H1 (cell line): ENCODE data around the gene TOMM7. TPM values are rescaled to one million over a fixed set of nuclear protein-coding genes. Genes with fewer than 3 reads are reported as not detected.

Source experiments
- CTCF ChIA-PET: fragments of 300-600 bp; sonication (Branson Sonifier 250); formaldehyde crosslinking; loops from one replicate; lab custom pipeline; 2021; ENCODE audit not compliant: partially characterized antibody; lab: Charles Lee
- POLR2A ChIA-PET: fragments of 300-600 bp; sonication (Branson Sonifier 250); formaldehyde crosslinking; loops from one replicate; lab custom pipeline; 2021; ENCODE audit warnings: inconsistent platforms; ENCODE audit not compliant: partially characterized antibody; lab: Charles Lee
- DNase-seq, 2 experiments: peaks; one replicate each; pipeline versions ENCODE4 v3.0.0 to v3.0.0-alpha.2; 2010 to 2022; ENCODE audit warnings: low spot score in 2 of 2, low read depth in 1 of 2, mixed read lengths in 1 of 2
- FAIRE-seq: peaks from 2 replicates; lab custom pipeline; 2011; peaks lifted over from hg19 to GRCh38; lab: Jason Lieb, UNC
- H2AFZ ChIP-seq: 2 replicates; pipeline ENCODE4 v1.8.1; 2012; ENCODE audit warnings: low read length, inconsistent platforms
- H2AK5ac ChIP-seq: 2 replicates; pipeline ENCODE4 v1.6.1; 2013; ENCODE audit warnings: low read depth, low read length
- H2BK120ac ChIP-seq: replicated peaks from 2 replicates; pipeline ENCODE3; 2013; ENCODE audit warnings: low read depth, low read length, inconsistent platforms
- H2BK12ac ChIP-seq: 2 replicates; pipeline ENCODE4 v1.6.1; 2013; ENCODE audit warnings: low read depth, low read length
- H2BK15ac ChIP-seq: 2 replicates; pipeline ENCODE4 v1.6.1; 2013; ENCODE audit warnings: low read length
- H2BK20ac ChIP-seq: 2 replicates; pipeline ENCODE4 v1.6.1; 2013; ENCODE audit warnings: low read length
- H2BK5ac ChIP-seq: 2 replicates; pipeline ENCODE4 v1.6.1; 2013; ENCODE audit warnings: low read depth, low read length
- H3K14ac ChIP-seq: 2 replicates; pipeline ENCODE4 v1.6.1; 2013; ENCODE audit warnings: inconsistent platforms; ENCODE audit not compliant: insufficient read length
- H3K18ac ChIP-seq: 2 replicates; pipeline ENCODE4 v1.6.1; 2013; ENCODE audit warnings: low read length; ENCODE audit errors: extremely low read depth
- H3K23ac ChIP-seq: 2 replicates; pipeline ENCODE4 v1.6.1; 2013; ENCODE audit warnings: inconsistent platforms; ENCODE audit not compliant: insufficient read length
- H3K23me2 ChIP-seq: 2 replicates; pipeline ENCODE4 v1.6.1; 2013; ENCODE audit warnings: low read depth, low read length
- H3K27ac ChIP-seq: 2 replicates; pipeline ENCODE4 v1.6.1; 2011; ENCODE audit warnings: low read depth, low read length, inconsistent platforms
- H3K27me3 ChIP-seq, 4 experiments: replicated peaks in 1 of 4; 1 replicate in 1 of 4; 2 replicates in 3 of 4; pipeline versions ENCODE4 v1.6.1 to v1.8.1; 2011 to 2013; ENCODE audit warnings: low read length in 3 of 4, mild to moderate bottlenecking in 3 of 4, inconsistent platforms in 2 of 4, mixed read lengths in 2 of 4, moderate library complexity in 1 of 4; ENCODE audit not compliant: control insufficient read depth in 3 of 4, insufficient read depth in 3 of 4; ENCODE audit errors: extremely low read depth in 1 of 4
- H3K36me3 ChIP-seq, 4 experiments: 2 replicates each; pipeline versions ENCODE4 v1.6.1 to v1.8.1; 2011 to 2013; ENCODE audit warnings: mild to moderate bottlenecking in 4 of 4, low read length in 3 of 4, moderate library complexity in 2 of 4, control low read depth in 1 of 4, inconsistent platforms in 1 of 4; ENCODE audit not compliant: insufficient read depth in 4 of 4, control insufficient read depth in 2 of 4
- H3K4ac ChIP-seq: replicated peaks from 2 replicates; pipeline ENCODE3; 2013; ENCODE audit warnings: low read length, low read depth, mixed read lengths, inconsistent platforms; ENCODE audit not compliant: insufficient read length
- H3K4me1 ChIP-seq, 4 experiments: replicated peaks in 1 of 4; 1 replicate in 1 of 4; 2 replicates in 3 of 4; pipeline versions ENCODE4 v1.6.1 to v1.8.1; 2011 to 2013; ENCODE audit warnings: low read length in 3 of 4, inconsistent platforms in 2 of 4, mixed read lengths in 1 of 4; ENCODE audit not compliant: insufficient read depth in 4 of 4, control insufficient read depth in 3 of 4
- H3K4me2 ChIP-seq, 2 experiments: 2 replicates each; pipeline versions ENCODE4 v1.6.1 to v1.8.1; 2011 to 2013; ENCODE audit warnings: low read depth in 2 of 2, low read length in 2 of 2, control low read depth in 1 of 2, inconsistent platforms in 1 of 2, mild to moderate bottlenecking in 1 of 2; ENCODE audit not compliant: insufficient read depth in 1 of 2
- H3K4me3 ChIP-seq, 4 experiments: fragments of 200-600, 300-600 bp in 1 of 4; sonication (generic), shearing (Covaris generic), sonication (Bioruptor Twin) in 1 of 4; 2 replicates each; pipeline versions ENCODE4 v1.5.1 to v1.8.1; 2011 to 2016; ENCODE audit warnings: low read length in 4 of 4, low read depth in 3 of 4, control low read depth in 2 of 4, inconsistent platforms in 2 of 4, mild to moderate bottlenecking in 2 of 4, mixed read lengths in 1 of 4, moderate library complexity in 1 of 4; ENCODE audit not compliant: insufficient read depth in 2 of 4; ENCODE audit errors: extremely low read depth in 1 of 4
- H3K56ac ChIP-seq: replicated peaks from 2 replicates; pipeline ENCODE3; 2013; ENCODE audit warnings: low read depth, mild to moderate bottlenecking, mixed read lengths, low read length, inconsistent platforms; ENCODE audit not compliant: insufficient read length
- H3K79me1 ChIP-seq: 2 replicates; pipeline ENCODE4 v1.6.1; 2013; ENCODE audit warnings: low read depth, low read length, control low read depth
- H3K79me2 ChIP-seq, 2 experiments: 2 replicates each; pipeline versions ENCODE4 v1.6.1 to v1.8.1; 2012 to 2013; ENCODE audit warnings: low read length in 2 of 2, mild to moderate bottlenecking in 2 of 2, inconsistent platforms in 1 of 2; ENCODE audit not compliant: insufficient read depth in 2 of 2, control insufficient read depth in 1 of 2
- H3K9ac ChIP-seq, 4 experiments: replicated peaks in 1 of 4; 1 replicate in 1 of 4; 2 replicates in 3 of 4; pipeline versions ENCODE4 v1.6.1 to v1.8.1; 2011 to 2013; ENCODE audit warnings: low read depth in 3 of 4, low read length in 3 of 4, control low read depth in 2 of 4, mild to moderate bottlenecking in 2 of 4, moderate library complexity in 2 of 4, inconsistent platforms in 1 of 4; ENCODE audit errors: extremely low read depth in 1 of 4
- H3K9me3 ChIP-seq, 2 experiments: 2 replicates each; pipeline versions ENCODE4 v1.6.1 to v1.8.1; 2012 to 2013; ENCODE audit warnings: mild to moderate bottlenecking in 2 of 2, moderate library complexity in 2 of 2, control low read depth in 1 of 2, inconsistent platforms in 1 of 2, low read depth in 1 of 2, low read length in 1 of 2, mixed read lengths in 1 of 2; ENCODE audit not compliant: insufficient read depth in 2 of 2
- H4K20me1 ChIP-seq, 2 experiments: replicated peaks in 1 of 2; 2 replicates each; pipeline versions ENCODE3 to v1.8.1; 2011 to 2013; ENCODE audit warnings: inconsistent platforms in 2 of 2, low read length in 2 of 2, mild to moderate bottlenecking in 1 of 2; ENCODE audit not compliant: insufficient read depth in 2 of 2, control insufficient read depth in 1 of 2
- H4K5ac ChIP-seq: 2 replicates; pipeline ENCODE4 v1.6.1; 2013; ENCODE audit warnings: low read length, low read depth, mixed read lengths, inconsistent platforms; ENCODE audit not compliant: insufficient read length
- H4K8ac ChIP-seq: 2 replicates; pipeline ENCODE4 v1.8.0; 2013; ENCODE audit warnings: mild to moderate bottlenecking, moderate library complexity, low read length, inconsistent platforms; ENCODE audit not compliant: insufficient read depth; ENCODE audit errors: extremely low read depth
- H4K91ac ChIP-seq: replicated peaks from 2 replicates; pipeline ENCODE3; 2013; ENCODE audit warnings: low read length, mixed read lengths, inconsistent platforms; ENCODE audit not compliant: insufficient read length
- ASH2L ChIP-seq: fragments of 200-600, 300-600 bp; sonication (generic); IDR thresholded peaks from one replicate; pipeline ENCODE4 v1.7.1; 2017; ENCODE audit warnings: low read length
- ATF3 ChIP-seq: IDR thresholded peaks from 2 replicates; pipeline ENCODE4 v1.6.1; 2011; ENCODE audit warnings: low read depth, mild to moderate bottlenecking, low read length; ENCODE audit not compliant: insufficient read depth
- BRCA1 ChIP-seq: IDR thresholded peaks from 2 replicates; pipeline ENCODE4 v1.6.1; 2012; ENCODE audit warnings: low read depth, low read length, improper control_type of control experiment
- CHD2 ChIP-seq: IDR thresholded peaks from 2 replicates; pipeline ENCODE4 v1.6.1; 2012; ENCODE audit warnings: low read length, improper control_type of control experiment
- EGR1 ChIP-seq: IDR thresholded peaks from 2 replicates; pipeline ENCODE4 v1.6.1; 2011; ENCODE audit warnings: low read depth, low read length, borderline replicate concordance
- EZH2 ChIP-seq: fragments of 200-600 bp; sonication (generic); IDR thresholded peaks from 2 replicates; pipeline ENCODE4 v1.7.1; 2012; ENCODE audit warnings: low read depth, mild to moderate bottlenecking, moderate library complexity, low read length, inconsistent platforms; ENCODE audit not compliant: severe bottlenecking
- GTF2F1 ChIP-seq: IDR thresholded peaks from 2 replicates; pipeline ENCODE4 v1.6.1; 2012; ENCODE audit warnings: low read depth, low read length, improper control_type of control experiment, borderline replicate concordance
- HDAC2 ChIP-seq, 2 experiments: fragments of 300-600 bp in 1 of 2; sonication (generic) in 1 of 2; IDR thresholded peaks; 2 replicates each; pipeline ENCODE4 v1.6.1; 2011 to 2012; ENCODE audit warnings: low read depth in 2 of 2, low read length in 2 of 2, mild to moderate bottlenecking in 2 of 2, moderate library complexity in 2 of 2, borderline replicate concordance in 1 of 2, inconsistent platforms in 1 of 2
- KDM1A ChIP-seq: fragments of 200-600, 300-600 bp; sonication (generic); IDR thresholded peaks from 2 replicates; pipeline ENCODE4 v1.7.1; 2016; ENCODE audit warnings: mild to moderate bottlenecking, low read length, borderline replicate concordance
- NRF1 ChIP-seq: IDR thresholded peaks from 2 replicates; pipeline ENCODE4 v1.6.1; 2011; ENCODE audit warnings: mild to moderate bottlenecking, low read depth, low read length, improper control_type of control experiment
- SIX5 ChIP-seq: IDR thresholded peaks from 2 replicates; pipeline ENCODE4 v1.6.1; 2011; ENCODE audit warnings: mild to moderate bottlenecking, low read depth, low read length
- SRF ChIP-seq: IDR thresholded peaks from 2 replicates; pipeline ENCODE4 v1.6.1; 2011; ENCODE audit warnings: mild to moderate bottlenecking, low read depth, low read length, moderate library complexity
- TCF12 ChIP-seq: IDR thresholded peaks from 2 replicates; pipeline ENCODE4 v1.6.1; 2011; ENCODE audit warnings: low read depth, mild to moderate bottlenecking, low read length
- YY1 ChIP-seq: IDR thresholded peaks from 2 replicates; pipeline ENCODE4 v1.6.1; 2011; ENCODE audit warnings: low read depth, mild to moderate bottlenecking, low read length
- WGBS, 2 experiments: shearing (Covaris generic) in 1 of 2; methylation state at CpG; one replicate each; pipeline versions ENCODE4 v1.1.6 to v1.1.7; 2013 to 2015; ENCODE audit warnings: low lambda C conversion rate in 2 of 2, mixed read lengths in 2 of 2, inconsistent platforms in 1 of 2, low coverage in 1 of 2, missing lambda C conversion rate in 1 of 2; ENCODE audit not compliant: insufficient replicate concordance in 2 of 2, insufficient coverage in 1 of 2, insufficient read length in 1 of 2; ENCODE audit errors: extremely low coverage in 1 of 2, missing lambda C conversion rate in 1 of 2; 5-methylcytosine and 5-hydroxymethylcytosine counted together
- polyA plus RNA-seq, 7 experiments: library from polyadenylated mRNA; depleted of rRNA in 3 of 7; stranded (reverse) in 5 of 7; unstranded in 2 of 7; fragments of >200 nt in 5 of 7; fragments of 200-250 nt in 2 of 7; gene quantifications; 1 replicate in 5 of 7; 2 replicates in 1 of 7; 4 replicates in 1 of 7; pipeline versions ENCODE4 v1.2.1 to v1.2.3, GENCODE V29; 2011 to 2013; ENCODE audit warnings: missing spikeins in 2 of 7, mixed read lengths in 2 of 7
- total RNA-seq: library from RNA; stranded (reverse); fragmentation: NEBNext Ultra II Directional; extraction: Animal tissue kit (Norgen Biotek cat#: 25700); gene quantifications from 2 replicates; pipeline ENCODE4 v1.2.1, GENCODE V29; 2021

The TOMM7 gene
- total and polyA plus RNA-seq, 2 of the 8 experiments (the other 6 are each of a cell fraction or from before 2014, with no cell fraction given) = 389 to 508 TPM

- H3K4me3 ChIP-seq = no peak overlapping the region
- FAIRE-seq = no peak
Observed at GRCh38 chr7:22819476-22819875, 3.2 kb downstream of the TOMM7 start.

More at GRCh38 chr7:22819476-22819875, 3.2 kb downstream of the TOMM7 start:
- ChIA-PET POLR2A (interaction anchor here (0.7 to 5.6 kb wide), 3 partner anchors 30 to 41 kb away, joined by 3 to 37 read pairs (median 4); no protein-coding TSS in a partner anchor), CTCF (no interaction called here)
- H3K4me1 ChIP-seq = peaks cover 0 to 12% (median 6%) of the 10 kb centered on the region in 4 experiments; a peak in 5 of 7 replicates
- no peaks in the 10 kb centered on the region for H4K20me1 ChIP-seq
- no peak overlapping the region for H2BK12ac ChIP-seq
- H2BK5ac ChIP-seq = no peak overlapping the region
- no peak overlapping the region for H2AFZ ChIP-seq
- H3K79me1 ChIP-seq = peaks cover 10% of the 10 kb centered on the region
- peaks cover 19 to 66% of the 10 kb centered on the region in 2 experiments for H3K79me2 ChIP-seq
- no peak overlapping the region for H3K14ac ChIP-seq
- no peak overlapping the region for H3K18ac ChIP-seq
- H3K36me3 ChIP-seq = peaks cover 7 to 38% (median 20%) of the 10 kb centered on the region in 4 experiments
- no peak for TF ChIP-seq BRCA1
- TF ChIP-seq NRF1 = no peak
- no peak for TF ChIP-seq CHD2
- no peak for TF ChIP-seq ATF3
- no peak for TF ChIP-seq ASH2L
- no peak for TF ChIP-seq HDAC2 (IDR thresholded peaks at IDR 0.05; ENCODE audit: borderline replicate concordance in 1 of 2, low read depth in 2 of 2, low read length in 2 of 2)
- TF ChIP-seq EGR1 = no peak
- no peak for TF ChIP-seq SIX5
- no peak for TF ChIP-seq SRF
- no peak for TF ChIP-seq GTF2F1
- TF ChIP-seq EZH2 = no peak
- TF ChIP-seq KDM1A = no peak
- no peak for TF ChIP-seq YY1
- no peak for TF ChIP-seq TCF12
- no peak overlapping the region for H3K27ac ChIP-seq
- no peak overlapping the region for H4K5ac ChIP-seq
- H2BK15ac ChIP-seq = no peak overlapping the region
- no peak overlapping the region for H3K9ac ChIP-seq
- H3K23ac ChIP-seq = no peak overlapping the region
- no peak overlapping the region for H3K56ac ChIP-seq
- 94% methylated on average over 4 of the region's 4 CpGs; no CpG with 5 or more reads in 1 of the 2 experiments for WGBS, 2 experiments
- H4K8ac ChIP-seq = no peak overlapping the region
- peaks cover 2% of the 10 kb centered on the region; the same call in 1 of the 2 replicates for H3K23me2 ChIP-seq
- no peak overlapping the region for H2BK120ac ChIP-seq
- no peak overlapping the region for H4K91ac ChIP-seq
- peak overlapping the region in 1 of 2 experiments; percentile 87; a peak in 2 of 4 replicates for H3K4me2 ChIP-seq
- no peak overlapping the region for H2BK20ac ChIP-seq
- no peak overlapping the region for H3K4ac ChIP-seq
- DNase-seq = no peak
- H3K9me3 ChIP-seq = no peaks in the 10 kb centered on the region
- H2AK5ac ChIP-seq = no peak overlapping the region
- no peaks in the 10 kb centered on the region for H3K27me3 ChIP-seq
